ENCODE data around the gene RASSF4.

Gene RASSF4

GRCh38 chr10:44989597-44990301 is 30.1 kb downstream of the RASSF4 start:
- H3K4me3 ChIP-seq (replicated peaks; ENCODE audit: low read depth, low read length) = no peak overlapping the region
- no peak for DNase-seq (ENCODE audit: extremely low read depth, insufficient read length)
- H3K27me3 ChIP-seq (replicated peaks; ENCODE audit: control insufficient read depth, insufficient read depth, low read length) = no peaks in the 10 kb centered on the region
- H3K36me3 ChIP-seq (ENCODE audit: control insufficient read depth, insufficient read depth, low read length) = peaks cover 30% of the 10 kb centered on the region
- TF ChIP-seq CTCF (IDR thresholded peaks at IDR 0.05; ENCODE audit: insufficient read depth, low read length, poor library complexity, severe bottlenecking) = no peak

- no peak for DNase-seq (ENCODE audit: extremely low read depth, insufficient read length)
- peaks cover 25% of the 10 kb centered on the region for H3K36me3 ChIP-seq (ENCODE audit: control insufficient read depth, insufficient read depth, low read length)
- no peaks in the 10 kb centered on the region for H3K27me3 ChIP-seq (replicated peaks; ENCODE audit: control insufficient read depth, insufficient read depth, low read length)
- no peak overlapping the region for H3K4me3 ChIP-seq (replicated peaks; ENCODE audit: low read depth, low read length)
- TF ChIP-seq CTCF (IDR thresholded peaks at IDR 0.05; ENCODE audit: insufficient read depth, low read length, poor library complexity, severe bottlenecking) = no peak
Measured at GRCh38 chr10:44990302-44990655, 30.7 kb downstream of the RASSF4 start.

GRCh38 chr10:44990965-44991364 is 31.4 kb downstream of the RASSF4 start:
- DNase-seq (ENCODE audit: extremely low read depth, insufficient read length) = no peak
- H3K36me3 ChIP-seq (ENCODE audit: control insufficient read depth, insufficient read depth, low read length) = peaks cover 25% of the 10 kb centered on the region
- no peak for TF ChIP-seq CTCF (IDR thresholded peaks at IDR 0.05; ENCODE audit: insufficient read depth, low read length, poor library complexity, severe bottlenecking)
- no peaks in the 10 kb centered on the region for H3K27me3 ChIP-seq (replicated peaks; ENCODE audit: control insufficient read depth, insufficient read depth, low read length)
- no peak overlapping the region for H3K4me3 ChIP-seq (replicated peaks; ENCODE audit: low read depth, low read length)

- Histone ChIP-seq H3K4me3 (replicated peaks; ENCODE audit: low read depth, low read length) (no peak overlapping the region), H3K27me3 (replicated peaks; ENCODE audit: control insufficient read depth, insufficient read depth, low read length) (no peaks in the 10 kb centered on the region), H3K36me3 (ENCODE audit: control insufficient read depth, insufficient read depth, low read length) (peaks cover 25% of the 10 kb centered on the region)
- DNase-seq (ENCODE audit: extremely low read depth, insufficient read length) = no peak
- TF ChIP-seq CTCF (IDR thresholded peaks at IDR 0.05; ENCODE audit: insufficient read depth, low read length, poor library complexity, severe bottlenecking) = no peak
Measured at GRCh38 chr10:44991571-44991970, 32.0 kb downstream of the RASSF4 start.

- H3K27me3 ChIP-seq (replicated peaks; ENCODE audit: control insufficient read depth, insufficient read depth, low read length) = no peaks in the 10 kb centered on the region
- H3K36me3 ChIP-seq (ENCODE audit: control insufficient read depth, insufficient read depth, low read length) = peaks cover 25% of the 10 kb centered on the region
- no peak for DNase-seq (ENCODE audit: extremely low read depth, insufficient read length)
- TF ChIP-seq CTCF (IDR thresholded peaks at IDR 0.05; ENCODE audit: insufficient read depth, low read length, poor library complexity, severe bottlenecking) = no peak
- no peak overlapping the region for H3K4me3 ChIP-seq (replicated peaks; ENCODE audit: low read depth, low read length)
Measured at GRCh38 chr10:44992070-44992731, 32.6 kb downstream of the RASSF4 start.
